Measurements from ENCODE around the gene NLRP12. TPM values are rescaled to one million over a fixed set of nuclear protein-coding genes. Genes with fewer than 3 reads are reported as not detected.
A peak's percentile ranks its signal among the peaks of the same experiment; 100 is the strongest.
"Not testable (repeated sequence)": the region's sequence is repeated elsewhere in the genome, so short reads cannot be mapped to it uniquely, and the experiment has no call there.

NLRP12 gene
- total and polyA plus RNA-seq, 2 experiments from 2014 or later = 1.9 to 7.5 TPM

DNA sequence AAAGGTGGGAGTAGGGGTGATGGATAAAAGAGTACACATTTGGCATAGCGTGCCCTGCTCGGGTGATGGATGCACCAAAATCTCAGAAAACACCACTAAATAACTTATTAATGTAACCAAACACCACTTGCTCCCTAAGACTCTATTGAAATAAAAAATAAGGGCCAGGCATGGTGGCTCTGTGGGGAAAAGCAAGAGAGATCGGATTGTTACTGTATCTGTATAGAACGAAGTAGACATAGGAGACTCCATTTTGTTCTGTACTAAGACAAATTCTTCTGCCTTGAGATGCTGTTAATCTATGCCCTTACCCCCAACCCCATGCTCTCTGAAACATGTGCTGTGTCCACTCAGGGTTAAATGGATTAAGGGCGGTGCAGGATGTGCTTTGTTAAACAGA is 14.3 kb upstream of the NLRP12 start:
- Histone ChIP-seq H3K4me2 (peak overlapping the region; percentile 5; the same call in 1 of the 2 replicates), H3K27ac (ENCODE audit: low read depth) (peak overlapping the region; percentile 100), H3F3A (replicated peaks; ENCODE audit: low read depth) (peaks cover 18% of the 10 kb centered on the region), H3K4me1 (ENCODE audit: insufficient read depth) (peaks cover 24% of the 10 kb centered on the region)
- ATAC-seq; H4K20me1 ChIP-seq (replicated peaks; ENCODE audit: insufficient read depth); H3K9me3 Mint-ChIP-seq; H3K4me3 ChIP-seq; H3K27me3 ChIP-seq (ENCODE audit: insufficient read depth); H3K9me2 ChIP-seq (ENCODE audit: insufficient read depth); H2AFZ ChIP-seq; H3K4me3 Mint-ChIP-seq; H3K36me3 ChIP-seq (ENCODE audit: insufficient read depth); H3K79me2 ChIP-seq (replicated peaks; ENCODE audit: insufficient read depth); DNase-seq (ENCODE audit: low spot score): not testable (repeated sequence)
- peak overlapping the region; percentile 96; the same call in 1 of the 2 replicates for H3K27ac Mint-ChIP-seq
- peaks cover 56% of the 10 kb centered on the region for H3K4me1 Mint-ChIP-seq
- H3K36me3 Mint-ChIP-seq (ENCODE audit: low read depth) = peaks cover 23% of the 10 kb centered on the region
- peaks cover 12% of the 10 kb centered on the region for H3K27me3 Mint-ChIP-seq (ENCODE audit: insufficient read depth, low read depth, poor library complexity)
- TF ChIP-seq POLR2AphosphoS5 (IDR thresholded peaks at IDR 0.05; ENCODE audit: low read depth) = peak; percentile 36; the same call in 1 of the 2 replicates

DNA sequence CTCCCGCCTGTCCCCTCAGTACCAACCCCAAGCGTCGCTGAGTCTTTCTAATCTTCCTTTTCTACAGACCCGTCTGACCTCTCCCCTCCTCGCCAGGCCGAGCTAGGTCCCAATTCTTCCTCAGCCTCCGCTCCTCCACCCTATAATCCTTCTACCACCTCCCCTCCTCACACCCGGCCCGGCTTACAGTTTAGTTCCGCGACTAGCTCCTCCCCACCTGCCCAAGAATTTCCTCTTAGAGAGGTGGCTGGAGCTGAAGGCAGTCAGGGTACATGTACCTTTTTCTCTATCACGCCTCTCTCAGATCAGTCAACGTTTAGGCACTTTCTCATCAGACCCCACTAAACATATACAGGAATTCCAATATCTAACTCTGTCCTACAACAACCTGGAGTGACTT is 8.7 kb upstream of the NLRP12 start:
- Histone ChIP-seq H3K4me2 (peak overlapping the region; percentile 99), H3F3A (replicated peaks; ENCODE audit: low read depth) (peaks cover 39% of the 10 kb centered on the region), H3K4me3 (peak overlapping the region; percentile 98), H3K36me3 (ENCODE audit: insufficient read depth) (peaks cover 19% of the 10 kb centered on the region; the same call in 1 of the 2 replicates), H3K27ac (ENCODE audit: low read depth) (peak overlapping the region; percentile 100), H3K79me2 (replicated peaks; ENCODE audit: insufficient read depth) (peaks cover 47% of the 10 kb centered on the region), H3K4me1 (ENCODE audit: insufficient read depth) (peaks cover 16% of the 10 kb centered on the region)
- H3K27me3 ChIP-seq (ENCODE audit: insufficient read depth); DNase-seq (ENCODE audit: low spot score); H3K9me3 Mint-ChIP-seq; ATAC-seq; H4K20me1 ChIP-seq (replicated peaks; ENCODE audit: insufficient read depth); H2AFZ ChIP-seq; H3K9me2 ChIP-seq (ENCODE audit: insufficient read depth): not testable (repeated sequence)
- peak overlapping the region; percentile 84 for H3K4me3 Mint-ChIP-seq
- H3K27me3 Mint-ChIP-seq (ENCODE audit: insufficient read depth, low read depth, poor library complexity) = peaks cover 24% of the 10 kb centered on the region
- peak overlapping the region; percentile 83 for H3K27ac Mint-ChIP-seq
- H3K4me1 Mint-ChIP-seq = peaks cover 64% of the 10 kb centered on the region
- peaks cover 33% of the 10 kb centered on the region for H3K36me3 Mint-ChIP-seq (ENCODE audit: low read depth)

DNA sequence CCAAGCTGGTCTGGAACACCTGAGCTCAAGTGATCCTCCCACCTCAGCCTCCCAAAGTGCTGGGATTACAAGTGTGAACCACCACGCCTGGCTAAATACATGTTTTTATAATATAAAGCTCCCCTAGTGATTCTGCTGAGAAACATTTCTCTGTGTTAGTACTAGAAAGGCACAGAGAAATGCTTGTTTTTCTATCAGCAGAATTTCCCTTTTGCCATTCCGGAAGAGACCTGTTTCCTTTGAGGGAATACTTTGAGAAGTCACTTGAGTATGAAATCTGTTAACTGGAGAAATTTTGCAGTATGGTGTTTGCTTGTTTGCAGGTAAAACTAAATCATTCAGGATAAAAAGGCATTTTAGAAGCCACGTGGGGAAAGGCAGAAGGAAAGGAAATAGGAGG is 4.4 kb upstream of the NLRP12 start:
- Mint-ChIP-seq H3K4me1 (peaks cover 40% of the 10 kb centered on the region), H3K36me3 (ENCODE audit: low read depth) (peaks cover 11% of the 10 kb centered on the region), H3K27me3 (ENCODE audit: insufficient read depth, low read depth, poor library complexity) (peaks cover 23% of the 10 kb centered on the region), H3K4me3 (no peak overlapping the region; the same call in 2 of the 3 replicates), H3K27ac (no peak overlapping the region), H3K9me3 (no peaks in the 10 kb centered on the region; the same call in 1 of the 3 replicates)
- no peak for ATAC-seq
- H3K4me2 ChIP-seq = no peak overlapping the region
- H3K79me2 ChIP-seq (replicated peaks; ENCODE audit: insufficient read depth) = peaks cover 43% of the 10 kb centered on the region
- no peaks in the 10 kb centered on the region for H3K27me3 ChIP-seq (ENCODE audit: insufficient read depth)
- peaks cover 14% of the 10 kb centered on the region; the same call in 1 of the 2 replicates for H3K36me3 ChIP-seq (ENCODE audit: insufficient read depth)
- no peaks in the 10 kb centered on the region for H4K20me1 ChIP-seq (replicated peaks; ENCODE audit: insufficient read depth)
- peaks cover 30% of the 10 kb centered on the region for H3F3A ChIP-seq (replicated peaks; ENCODE audit: low read depth)
- TF ChIP-seq ZNF331 (CRISPR knock-in tag; IDR thresholded peaks at IDR 0.05; ENCODE audit: low read depth) (no peak), ZNF462 (CRISPR knock-in tag; IDR thresholded peaks at IDR 0.05) (no peak), STAT1 (IDR thresholded peaks at IDR 0.05; ENCODE audit: unreplicated experiment) (no peak), EZH2 (IDR thresholded peaks at IDR 0.05; ENCODE audit: low read depth, unreplicated experiment) (no peak), JUNB (IDR thresholded peaks at IDR 0.05; ENCODE audit: unreplicated experiment) (no peak), CTCF (conservative IDR thresholded peaks at IDR 0.05; ENCODE audit: low read depth in 2 of 2) (no peak), POLR2AphosphoS5 (IDR thresholded peaks at IDR 0.05; ENCODE audit: low read depth) (no peak), CREB1 (CRISPR knock-in tag; IDR thresholded peaks at IDR 0.05; ENCODE audit: low read depth) (no peak)
- H3K9me2 ChIP-seq (ENCODE audit: insufficient read depth) = no peaks in the 10 kb centered on the region; the same call in 1 of the 2 replicates
- H3K27ac ChIP-seq (ENCODE audit: low read depth) = peak overlapping the region; percentile 70; the same call in 1 of the 2 replicates
- no peak overlapping the region for H3K4me3 ChIP-seq
- no peak for DNase-seq (ENCODE audit: low spot score)
- peaks cover 22% of the 10 kb centered on the region for H3K4me1 ChIP-seq (ENCODE audit: insufficient read depth)
- no peak overlapping the region for H2AFZ ChIP-seq

Data from GM23338 (cell line).